MCF 10A (cell line): ENCODE results near the gene ST3GAL5. TPM values are rescaled to one million over a fixed set of nuclear protein-coding genes. Genes with fewer than 3 reads are reported as not detected.

Experiments
- BruUV-seq: library from RNA; stranded (reverse); fragments of 400-500 nt; replicated peaks from 2 replicates; lab custom pipeline; 2021; lab: Mats Ljungman, UMichigan
- CTCF ChIA-PET: fragments of 300-600 bp; sonication (Branson Sonifier 250); formaldehyde crosslinking; extraction: SDS; loops from one replicate; lab custom pipeline; 2021; ENCODE audit warnings: antibody characterized with exemption, inconsistent platforms; lab: Yijun Ruan, JAX
- POLR2A ChIA-PET: fragments of 300-600, 350-650 bp; sonication (Branson Sonifier 250); formaldehyde crosslinking; extraction: SDS; loops from one replicate; lab custom pipeline; 2020; ENCODE audit warnings: antibody characterized with exemption, inconsistent platforms; lab: Yijun Ruan, JAX
- DNase-seq: peaks from one replicate; pipeline ENCODE4 v3.0.0-alpha.2; 2018; ENCODE audit not compliant: unreplicated experiment
- H3K27ac Mint-ChIP-seq: one replicate; pipeline ENCODE4 v1.8.0; 2022; ENCODE audit warnings: mild to moderate bottlenecking, low read depth, mixed read lengths; ENCODE audit not compliant: unreplicated experiment
- H3K27me3 Mint-ChIP-seq: one replicate; pipeline ENCODE4 v1.8.0; 2022; ENCODE audit warnings: mixed read lengths; ENCODE audit not compliant: insufficient read depth, unreplicated experiment
- H3K36me3 Mint-ChIP-seq: one replicate; pipeline ENCODE4 v1.8.0; 2022; ENCODE audit warnings: mild to moderate bottlenecking, moderate library complexity, mixed read lengths; ENCODE audit not compliant: insufficient read depth, unreplicated experiment
- H3K4me1 Mint-ChIP-seq: one replicate; pipeline ENCODE4 v1.8.0; 2022; ENCODE audit warnings: mixed read lengths; ENCODE audit not compliant: insufficient read depth, unreplicated experiment
- H3K4me3 Mint-ChIP-seq: one replicate; pipeline ENCODE4 v1.8.0; 2022; ENCODE audit warnings: mild to moderate bottlenecking, moderate library complexity, mixed read lengths; ENCODE audit not compliant: unreplicated experiment
- H3K9me3 Mint-ChIP-seq: one replicate; pipeline ENCODE4 v1.8.0; 2022; ENCODE audit warnings: mixed read lengths; ENCODE audit not compliant: unreplicated experiment
- intact Hi-C: fragments of 100-400 bp; cut with micrococcal nuclease; formaldehyde crosslinking; loops from 2 replicates; pipeline ENCODE4 v1.14.1; 2022
- total RNA-seq: library from RNA; stranded (reverse); gene quantifications from 2 replicates; pipeline ENCODE4 v1.2.3, GENCODE V29; 2022
- TF ChIP-seq, protein P1 (sequence below): fragments of 200-600 bp; IDR thresholded peaks from one replicate; pipeline ENCODE4 v1.8.0; 2022; ENCODE audit warnings: antibody characterized with exemption, mild to moderate bottlenecking; ENCODE audit not compliant: unreplicated experiment

The ST3GAL5 gene
- total RNA-seq, 1 experiment from 2014 or later: 2.3 TPM

DNA sequence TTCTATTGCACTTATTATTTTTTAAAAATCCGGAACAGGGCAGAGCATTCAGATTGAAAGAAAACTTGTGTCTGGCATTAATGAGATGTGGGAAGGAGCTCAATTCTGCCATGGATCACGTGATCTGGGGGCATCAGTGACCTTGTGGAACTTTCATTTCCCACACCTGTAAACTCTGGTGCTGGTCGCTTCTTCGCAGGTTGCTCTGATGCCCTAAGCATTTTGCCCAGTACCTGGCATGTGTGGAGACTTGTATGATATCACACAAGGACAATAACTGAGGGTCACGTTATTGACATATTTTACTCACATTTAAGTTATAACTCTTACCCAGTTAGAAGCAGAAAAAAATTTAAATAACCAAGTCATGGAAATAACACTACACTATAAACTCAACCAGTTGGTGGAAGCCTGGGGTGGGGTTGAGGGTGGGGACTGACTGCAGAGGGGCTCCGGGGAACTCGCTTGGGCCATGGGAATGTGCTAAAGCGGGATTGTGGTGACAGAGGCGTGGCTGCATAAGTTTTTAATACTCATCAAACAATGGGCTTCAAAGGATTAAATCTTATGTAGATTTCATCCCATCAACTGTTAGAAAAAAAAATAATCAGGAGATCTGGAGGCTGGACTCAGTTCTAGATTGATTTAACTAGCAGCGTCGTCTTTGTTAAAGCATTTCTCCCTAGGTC lies 36.5 kb downstream of the ST3GAL5 start:
- CTCF ChIA-PET: interaction anchor here (0.7 to 1.2 kb wide), 3 partner anchors 19 to 452 kb away, joined by 3 read pairs; no protein-coding TSS in a partner anchor
- Mint-ChIP-seq H3K36me3 (no peaks in the 10 kb centered on the region), H3K27me3 (no peaks in the 10 kb centered on the region), H3K4me3 (no peak overlapping the region), H3K9me3 (no peaks in the 10 kb centered on the region), H3K4me1 (no peaks in the 10 kb centered on the region), H3K27ac (no peak overlapping the region)
- TF ChIP-seq, protein P1, sequence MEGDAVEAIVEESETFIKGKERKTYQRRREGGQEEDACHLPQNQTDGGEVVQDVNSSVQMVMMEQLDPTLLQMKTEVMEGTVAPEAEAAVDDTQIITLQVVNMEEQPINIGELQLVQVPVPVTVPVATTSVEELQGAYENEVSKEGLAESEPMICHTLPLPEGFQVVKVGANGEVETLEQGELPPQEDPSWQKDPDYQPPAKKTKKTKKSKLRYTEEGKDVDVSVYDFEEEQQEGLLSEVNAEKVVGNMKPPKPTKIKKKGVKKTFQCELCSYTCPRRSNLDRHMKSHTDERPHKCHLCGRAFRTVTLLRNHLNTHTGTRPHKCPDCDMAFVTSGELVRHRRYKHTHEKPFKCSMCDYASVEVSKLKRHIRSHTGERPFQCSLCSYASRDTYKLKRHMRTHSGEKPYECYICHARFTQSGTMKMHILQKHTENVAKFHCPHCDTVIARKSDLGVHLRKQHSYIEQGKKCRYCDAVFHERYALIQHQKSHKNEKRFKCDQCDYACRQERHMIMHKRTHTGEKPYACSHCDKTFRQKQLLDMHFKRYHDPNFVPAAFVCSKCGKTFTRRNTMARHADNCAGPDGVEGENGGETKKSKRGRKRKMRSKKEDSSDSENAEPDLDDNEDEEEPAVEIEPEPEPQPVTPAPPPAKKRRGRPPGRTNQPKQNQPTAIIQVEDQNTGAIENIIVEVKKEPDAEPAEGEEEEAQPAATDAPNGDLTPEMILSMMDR: no peak
- intact Hi-C loops: no loop called here
- no TSS peak for BruUV-seq
- no peak for DNase-seq
- POLR2A ChIA-PET: no interaction called here

DNA sequence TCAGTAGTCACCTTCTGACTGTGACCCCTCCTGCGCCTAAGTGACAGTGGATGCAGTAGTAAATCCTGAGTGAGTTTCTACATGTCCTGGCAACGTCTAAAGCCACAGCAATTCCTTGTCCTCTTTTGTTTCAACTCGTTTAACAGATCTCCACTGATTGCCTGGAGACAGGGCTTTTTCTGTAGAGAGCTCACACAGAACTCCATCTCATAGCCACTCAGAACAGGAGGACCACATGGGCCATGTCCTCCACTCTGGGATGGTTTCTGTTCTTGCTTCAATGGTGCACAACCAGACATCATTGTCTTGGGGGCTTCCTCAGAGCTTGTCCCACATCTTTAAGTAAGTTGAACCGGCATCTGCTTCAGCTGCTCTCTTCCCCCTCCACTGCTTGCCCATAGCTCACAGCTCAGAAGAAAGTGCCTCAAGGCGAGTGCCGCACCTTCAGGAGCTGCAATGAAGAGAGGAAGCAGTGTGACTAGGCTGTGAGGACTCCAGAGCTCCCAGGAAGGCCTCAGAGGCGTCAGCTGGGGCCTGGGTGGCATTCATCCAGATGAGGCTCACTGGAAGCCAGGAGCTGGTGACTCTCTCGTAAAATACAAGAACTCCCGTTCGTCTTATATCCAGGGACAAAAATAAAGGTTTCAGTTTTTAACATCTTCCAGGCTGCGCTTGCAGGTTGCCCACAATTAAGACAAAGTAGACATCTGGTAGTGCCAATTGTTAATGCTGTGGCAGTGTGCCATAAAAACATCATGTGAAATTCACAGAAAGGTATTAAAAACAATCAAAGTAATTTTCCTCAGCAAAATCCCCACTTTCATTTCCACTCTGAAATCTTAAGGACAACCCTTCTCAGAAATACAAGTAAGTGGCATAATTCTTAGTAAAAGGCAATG lies 37.3 kb downstream of the ST3GAL5 start:
- intact Hi-C loops: no loop called here

DNA sequence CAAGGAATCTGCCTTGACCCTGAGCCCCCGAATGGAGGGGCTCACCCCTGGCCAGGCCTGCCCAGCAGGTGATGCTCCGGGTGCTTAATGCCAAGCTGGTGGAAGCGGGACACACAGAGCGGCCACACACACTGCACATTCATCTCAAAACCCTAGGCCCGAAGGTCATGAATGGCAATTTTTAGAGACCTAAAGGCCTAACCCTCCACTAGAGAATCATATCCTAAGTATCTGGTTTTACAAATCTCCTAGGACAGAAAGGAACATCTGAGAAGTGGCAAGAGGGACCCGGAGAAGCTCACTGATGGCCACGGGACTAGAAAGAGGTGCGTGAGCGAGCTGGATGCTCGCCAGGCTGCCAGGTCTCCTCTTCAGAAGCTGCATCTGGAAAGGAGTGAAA lies 38.3 kb downstream of the ST3GAL5 start:
- no peak for DNase-seq
- peaks cover 6% of the 10 kb centered on the region for H3K36me3 Mint-ChIP-seq
- CTCF ChIA-PET: no interaction called here
- H3K4me3 Mint-ChIP-seq: no peak overlapping the region
- intact Hi-C loops: no loop called here
- POLR2A ChIA-PET: no interaction called here
- BruUV-seq: no TSS peak
- no peaks in the 10 kb centered on the region for H3K9me3 Mint-ChIP-seq
- H3K4me1 Mint-ChIP-seq: no peaks in the 10 kb centered on the region
- no peak overlapping the region for H3K27ac Mint-ChIP-seq
- TF ChIP-seq, protein P1: no peak
- H3K27me3 Mint-ChIP-seq: no peaks in the 10 kb centered on the region

More for the DNA sequence above, 37.3 kb downstream of the ST3GAL5 start:
- no peaks in the 10 kb centered on the region for H3K9me3 Mint-ChIP-seq
- ChIA-PET CTCF (interaction anchor here (0.7 to 1.2 kb wide), 3 partner anchors 20 to 227 kb away, joined by 3 read pairs; no protein-coding TSS in a partner anchor), POLR2A (interaction anchor here (0.9 kb wide), 1 partner anchor 17 kb away, joined by 4 read pairs; no protein-coding TSS in a partner anchor)
- no peaks in the 10 kb centered on the region for H3K27me3 Mint-ChIP-seq
- no TSS peak for BruUV-seq
- peak; percentile 22 for DNase-seq
- no peaks in the 10 kb centered on the region for H3K4me1 Mint-ChIP-seq
- TF ChIP-seq, protein P1: no peak
- H3K4me3 Mint-ChIP-seq: no peak overlapping the region
- H3K27ac Mint-ChIP-seq: peak overlapping the region; percentile 69
- H3K36me3 Mint-ChIP-seq: no peaks in the 10 kb centered on the region

DNA sequence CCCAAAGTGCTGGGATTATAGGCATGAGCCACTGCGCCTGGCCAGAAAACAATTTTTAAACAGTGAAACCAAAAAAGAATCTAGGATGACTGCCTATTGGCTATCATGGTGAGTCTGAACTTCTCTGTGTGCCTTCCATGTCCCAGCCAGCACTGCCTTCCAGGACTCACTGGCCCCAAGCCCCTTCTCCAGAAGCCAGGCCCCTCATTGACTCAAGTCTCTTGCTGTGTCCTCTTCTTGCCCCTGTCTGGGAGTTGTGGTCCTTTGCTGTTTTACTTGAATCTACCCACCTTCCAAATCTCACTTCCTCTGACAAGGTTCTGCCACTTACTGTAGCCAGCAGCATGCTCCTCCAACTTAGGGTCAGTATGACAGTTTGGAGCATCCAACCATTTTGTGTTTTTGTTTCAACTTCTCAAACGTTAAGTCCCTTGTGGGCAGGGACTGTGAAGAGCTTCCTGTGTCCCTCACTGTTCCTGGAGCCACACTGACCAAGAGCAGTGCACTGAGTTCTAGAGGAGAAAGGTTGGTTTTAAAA lies 41.7 kb downstream of the ST3GAL5 start:
- Mint-ChIP-seq H3K27ac (no peak overlapping the region), H3K4me3 (no peak overlapping the region), H3K27me3 (no peaks in the 10 kb centered on the region), H3K9me3 (no peaks in the 10 kb centered on the region), H3K4me1 (no peaks in the 10 kb centered on the region), H3K36me3 (peaks cover 7% of the 10 kb centered on the region)
- POLR2A ChIA-PET: no interaction called here
- DNase-seq: no peak
- CTCF ChIA-PET: interaction anchor here (0.6 kb wide), 1 partner anchor 181 kb away, joined by 5 read pairs; no protein-coding TSS in a partner anchor
- BruUV-seq: no TSS peak
- TF ChIP-seq, protein P1: no peak
- intact Hi-C loops: no loop called here
